Transverse colon (tissue), 4 donors: Measurements from ENCODE around the gene TMEM254.
"Not testable (repeated sequence)": the region's sequence is repeated elsewhere in the genome, so short reads cannot be mapped to it uniquely, and the experiment has no call there.

Experiments
- EP300 ChIP-seq: sonication (generic); formaldehyde crosslinking; IDR thresholded peaks from one replicate; pipeline ENCODE4 v1.6.1; 2017; ENCODE audit warnings: antibody characterized with exemption, low read depth
- POLR2A ChIP-seq: fragments of 450-650 bp; IDR thresholded peaks from one replicate; pipeline ENCODE4 v1.6.1; 2016; ENCODE audit warnings: antibody characterized with exemption, mild to moderate bottlenecking, moderate library complexity
- POLR2AphosphoS5 ChIP-seq, 3 donors: sonication (generic); formaldehyde crosslinking; IDR thresholded peaks; one replicate each; pipeline ENCODE4 v1.6.1; 2016; ENCODE audit warnings: antibody characterized with exemption in 3 of 3
- TF ChIP-seq, protein P1 (sequence below), 5 experiments: fragments of 200-600 bp in 3 of 5; fragments of 450-650 bp in 2 of 5; sonication (generic) in 3 of 5; IDR thresholded peaks; 1 replicate in 2 of 5; 2 replicates in 3 of 5; pipeline ENCODE4 v1.5.1; 2016 to 2017; ENCODE audit warnings: antibody characterized with exemption in 5 of 5, inconsistent platforms in 3 of 5, mild to moderate bottlenecking in 2 of 5, moderate library complexity in 1 of 5

DNA sequence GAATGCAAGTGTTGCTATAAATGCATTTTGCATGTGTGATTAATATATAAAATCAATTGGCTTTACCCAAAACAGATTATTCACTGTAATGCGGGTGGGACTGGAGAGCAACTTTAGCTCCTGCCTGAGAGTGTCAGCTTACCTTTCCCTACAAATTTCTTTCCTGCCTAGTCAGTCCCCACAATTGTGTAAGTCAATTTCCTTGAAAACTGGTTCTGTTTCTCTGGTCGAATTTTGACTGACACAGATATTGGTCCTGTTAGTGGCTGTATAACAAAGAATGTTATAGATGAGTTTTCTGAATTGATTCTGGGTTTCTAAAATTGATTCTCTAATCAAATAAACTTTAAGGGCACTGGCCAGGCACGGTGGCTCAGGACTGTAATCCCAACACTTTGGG lies 43.0 kb upstream of the TMEM254 start:
- TF ChIP-seq POLR2A; POLR2AphosphoS5 (IDR thresholded peaks at IDR 0.05); EP300: not testable (repeated sequence)
- TF ChIP-seq, protein P1, sequence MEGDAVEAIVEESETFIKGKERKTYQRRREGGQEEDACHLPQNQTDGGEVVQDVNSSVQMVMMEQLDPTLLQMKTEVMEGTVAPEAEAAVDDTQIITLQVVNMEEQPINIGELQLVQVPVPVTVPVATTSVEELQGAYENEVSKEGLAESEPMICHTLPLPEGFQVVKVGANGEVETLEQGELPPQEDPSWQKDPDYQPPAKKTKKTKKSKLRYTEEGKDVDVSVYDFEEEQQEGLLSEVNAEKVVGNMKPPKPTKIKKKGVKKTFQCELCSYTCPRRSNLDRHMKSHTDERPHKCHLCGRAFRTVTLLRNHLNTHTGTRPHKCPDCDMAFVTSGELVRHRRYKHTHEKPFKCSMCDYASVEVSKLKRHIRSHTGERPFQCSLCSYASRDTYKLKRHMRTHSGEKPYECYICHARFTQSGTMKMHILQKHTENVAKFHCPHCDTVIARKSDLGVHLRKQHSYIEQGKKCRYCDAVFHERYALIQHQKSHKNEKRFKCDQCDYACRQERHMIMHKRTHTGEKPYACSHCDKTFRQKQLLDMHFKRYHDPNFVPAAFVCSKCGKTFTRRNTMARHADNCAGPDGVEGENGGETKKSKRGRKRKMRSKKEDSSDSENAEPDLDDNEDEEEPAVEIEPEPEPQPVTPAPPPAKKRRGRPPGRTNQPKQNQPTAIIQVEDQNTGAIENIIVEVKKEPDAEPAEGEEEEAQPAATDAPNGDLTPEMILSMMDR (IDR thresholded peaks at IDR 0.05): not testable (repeated sequence)
